Measurements from ENCODE around the gene ADRB2.
"Not testable (repeated sequence)": the region's sequence is repeated elsewhere in the genome, so short reads cannot be mapped to it uniquely, and the experiment has no call there.

The ADRB2 gene

GRCh38 chr5:148826053-148826738 lies at the start of gene ADRB2:
Gene ADRB2 (plus strand): TSS chr5:148826611. CDS start chr5:148826832, 221 bp downstream.
- DNase-seq: peak; percentile 93

GRCh38 chr5:148776780-148777179 lies 49.6 kb upstream of the ADRB2 start:
- DNase-seq: no peak

- DNase-seq: no peak
These were observed 47.5 kb upstream of the ADRB2 start for GRCh38 chr5:148778882-148779281.

- DNase-seq: no peak
These were observed 45.7 kb upstream of the ADRB2 start for GRCh38 chr5:148780711-148781110.

GRCh38 chr5:148781766-148782165 lies 44.6 kb upstream of the ADRB2 start:
- DNase-seq: no peak

- DNase-seq: no peak
These were observed 41.2 kb upstream of the ADRB2 start for GRCh38 chr5:148785223-148785622.

GRCh38 chr5:148786456-148786855 lies 40.0 kb upstream of the ADRB2 start:
- DNase-seq: no peak

GRCh38 chr5:148788636-148789035 lies 37.8 kb upstream of the ADRB2 start:
- DNase-seq: no peak

GRCh38 chr5:148790545-148791333 lies 35.7 kb upstream of the ADRB2 start:
- DNase-seq: no peak

- DNase-seq: no peak
These were observed 35.1 kb upstream of the ADRB2 start for GRCh38 chr5:148791334-148791667.

GRCh38 chr5:148791696-148792095 lies 34.7 kb upstream of the ADRB2 start:
- no peak for DNase-seq

GRCh38 chr5:148792744-148793143 lies 33.7 kb upstream of the ADRB2 start:
- DNase-seq: no peak

- no peak for DNase-seq
These were observed 33.1 kb upstream of the ADRB2 start for GRCh38 chr5:148793261-148793660.

GRCh38 chr5:148794275-148794674 lies 32.1 kb upstream of the ADRB2 start:
- DNase-seq: no peak

- DNase-seq: no peak
These were observed 31.5 kb upstream of the ADRB2 start for GRCh38 chr5:148794729-148795561.

- no peak for DNase-seq
These were observed 29.5 kb upstream of the ADRB2 start for GRCh38 chr5:148796936-148797335.

- DNase-seq: no peak
These were observed 27.6 kb upstream of the ADRB2 start for GRCh38 chr5:148798786-148799185.

- DNase-seq: no peak
These were observed 26.5 kb upstream of the ADRB2 start for GRCh38 chr5:148799737-148800527.

- DNase-seq: no peak
These were observed 24.6 kb upstream of the ADRB2 start for GRCh38 chr5:148801682-148802276.

GRCh38 chr5:148803451-148803850 lies 23.0 kb upstream of the ADRB2 start:
- DNase-seq: not testable (repeated sequence)

GRCh38 chr5:148804393-148804792 lies 22.0 kb upstream of the ADRB2 start:
- DNase-seq: no peak

Data from CD4-positive, alpha-beta T cell treated with Interleukin-10 for 1 hour (primary cell).